DOHH2 (cell line): ENCODE measurements around the gene BRIP1.

Source experiments
- H3F3A ChIP-seq: fragments of 200-600 bp; sonication (generic), shearing (Covaris generic); 2 replicates; pipeline ENCODE4 v1.6.0; 2016; ENCODE audit warnings: antibody characterized with exemption, mild to moderate bottlenecking; ENCODE audit not compliant: control insufficient read depth, insufficient read depth
- H3K27ac ChIP-seq: fragments of 200-600 bp; sonication (generic); 2 replicates; pipeline ENCODE4 v1.5.1; 2014; ENCODE audit warnings: low read depth, mild to moderate bottlenecking, low read length, moderate library complexity
- H3K27me3 ChIP-seq: fragments of 200-600 bp; sonication (generic); 2 replicates; pipeline ENCODE4 v1.6.1; 2014; ENCODE audit warnings: mild to moderate bottlenecking, low read length, mixed read lengths; ENCODE audit not compliant: control insufficient read depth
- H3K36me3 ChIP-seq: fragments of 200-600 bp; sonication (generic); 2 replicates; pipeline ENCODE4 v1.6.1; 2014; ENCODE audit warnings: mild to moderate bottlenecking, low read length, moderate library complexity, mixed read lengths; ENCODE audit not compliant: control insufficient read depth
- H3K4me1 ChIP-seq: fragments of 200-600 bp; sonication (generic); 2 replicates; pipeline ENCODE4 v1.6.1; 2014; ENCODE audit warnings: mild to moderate bottlenecking, low read length, mixed read lengths; ENCODE audit not compliant: control insufficient read depth
- H3K4me2 ChIP-seq: fragments of 200-600 bp; sonication (generic); 2 replicates; pipeline ENCODE4 v1.6.0; 2014; ENCODE audit warnings: mild to moderate bottlenecking, low read length, moderate library complexity
- H3K4me3 ChIP-seq: fragments of 200-600 bp; sonication (generic); 2 replicates; pipeline ENCODE4 v1.5.1; 2014; ENCODE audit warnings: mild to moderate bottlenecking, low read length, mixed read lengths
- H3K79me2 ChIP-seq: fragments of 200-600 bp; sonication (generic); 2 replicates; pipeline ENCODE4 v1.6.1; 2014; ENCODE audit warnings: mild to moderate bottlenecking, low read length, mixed read lengths; ENCODE audit not compliant: control insufficient read depth
- H3K9me2 ChIP-seq: fragments of 200-600 bp; sonication (generic); replicated peaks from 2 replicates; pipeline ENCODE4 v1.6.1; 2014; ENCODE audit warnings: mild to moderate bottlenecking, low read length, mixed read lengths; ENCODE audit not compliant: control insufficient read depth
- H3K9me3 ChIP-seq: fragments of 200-600 bp; sonication (generic); 2 replicates; pipeline ENCODE4 v1.6.1; 2014; ENCODE audit warnings: antibody characterized with exemption, low read length, mixed read lengths; ENCODE audit not compliant: control insufficient read depth, insufficient read depth
- H4K20me1 ChIP-seq: fragments of 200-600 bp; sonication (generic); 2 replicates; pipeline ENCODE4 v1.6.0; 2014; ENCODE audit warnings: low read depth, mild to moderate bottlenecking, antibody characterized with exemption, low read length, moderate library complexity; ENCODE audit not compliant: control insufficient read depth, insufficient read depth
- CTCF ChIP-seq: fragments of 200-600 bp; sonication (generic); IDR thresholded peaks from one replicate; pipeline ENCODE4 v1.5.1; 2014; ENCODE audit warnings: antibody characterized with exemption, mild to moderate bottlenecking, low read depth, low read length; ENCODE audit not compliant: poor library complexity, severe bottlenecking
- EZH2phosphoT487 ChIP-seq: fragments of 200-600 bp; sonication (generic); IDR thresholded peaks from 2 replicates; pipeline ENCODE4 v1.6.1; 2017; ENCODE audit warnings: borderline replicate concordance, mild to moderate bottlenecking, antibody characterized with exemption, low read length, moderate library complexity, mixed read lengths

The BRIP1 gene

GRCh38 chr17:61758430-61758829 lies 104.9 kb downstream of the BRIP1 start:
- Histone ChIP-seq H3K9me2 (no peaks in the 10 kb centered on the region), H3K79me2 (no peaks in the 10 kb centered on the region), H3K4me2 (no peak overlapping the region), H3K27me3 (no peaks in the 10 kb centered on the region), H3K9me3 (peaks cover 6% of the 10 kb centered on the region; the same call in 1 of the 2 replicates), H3K4me1 (peaks cover 15% of the 10 kb centered on the region), H4K20me1 (no peaks in the 10 kb centered on the region), H3K27ac (no peak overlapping the region), H3K4me3 (no peak overlapping the region), H3K36me3 (peaks cover 93% of the 10 kb centered on the region), H3F3A (no peaks in the 10 kb centered on the region)
- TF ChIP-seq CTCF: no peak
- TF ChIP-seq EZH2phosphoT487: no peak

- no peak overlapping the region for H3K4me2 ChIP-seq
- no peaks in the 10 kb centered on the region for H3K9me2 ChIP-seq
- H3K36me3 ChIP-seq: peaks cover 93% of the 10 kb centered on the region
- no peak overlapping the region for H3K27ac ChIP-seq
- H3K79me2 ChIP-seq: no peaks in the 10 kb centered on the region
- H4K20me1 ChIP-seq: no peaks in the 10 kb centered on the region
- H3K9me3 ChIP-seq: peaks cover under 1% of the 10 kb centered on the region; the same call in 1 of the 2 replicates
- H3F3A ChIP-seq: no peaks in the 10 kb centered on the region
- H3K4me3 ChIP-seq: no peak overlapping the region
- TF ChIP-seq CTCF (no peak), EZH2phosphoT487 (no peak)
- no peaks in the 10 kb centered on the region for H3K27me3 ChIP-seq
- H3K4me1 ChIP-seq: peaks cover 15% of the 10 kb centered on the region
Measured at GRCh38 chr17:61757168-61757567, 106.2 kb downstream of the BRIP1 start.

- Histone ChIP-seq H3K9me2 (no peaks in the 10 kb centered on the region), H3K4me3 (no peak overlapping the region), H4K20me1 (no peaks in the 10 kb centered on the region), H3K27me3 (no peaks in the 10 kb centered on the region), H3K36me3 (peaks cover 88% of the 10 kb centered on the region), H3K4me2 (no peak overlapping the region), H3K27ac (no peak overlapping the region), H3K4me1 (peaks cover 15% of the 10 kb centered on the region), H3K9me3 (no peaks in the 10 kb centered on the region), H3F3A (no peaks in the 10 kb centered on the region), H3K79me2 (no peaks in the 10 kb centered on the region)
- TF ChIP-seq EZH2phosphoT487 (no peak), CTCF (no peak)
Measured at GRCh38 chr17:61756561-61756960, 106.8 kb downstream of the BRIP1 start.

GRCh38 chr17:61755668-61756067 lies 107.7 kb downstream of the BRIP1 start:
- H3K27ac ChIP-seq: no peak overlapping the region
- no peak for TF ChIP-seq CTCF
- no peak for TF ChIP-seq EZH2phosphoT487
- peaks cover 15% of the 10 kb centered on the region for H3K4me1 ChIP-seq
- no peak overlapping the region for H3K4me3 ChIP-seq
- H3F3A ChIP-seq: no peaks in the 10 kb centered on the region
- H4K20me1 ChIP-seq: no peaks in the 10 kb centered on the region
- H3K27me3 ChIP-seq: no peaks in the 10 kb centered on the region
- H3K9me2 ChIP-seq: no peaks in the 10 kb centered on the region
- H3K79me2 ChIP-seq: no peaks in the 10 kb centered on the region
- peaks cover 86% of the 10 kb centered on the region for H3K36me3 ChIP-seq
- H3K4me2 ChIP-seq: no peak overlapping the region
- H3K9me3 ChIP-seq: no peaks in the 10 kb centered on the region
